Measurements from ENCODE around the gene CCDC24. TPM values are rescaled to one million over a fixed set of nuclear protein-coding genes. Genes with fewer than 3 reads are reported as not detected.

CCDC24 gene
- total RNA-seq, 2 donors from 2014 or later = 4.5 to 24.0 TPM

- no peaks in the 10 kb centered on the region for H3K9me3 ChIP-seq
- peaks cover 7 to 26% of the 10 kb centered on the region in 2 donors for H3K4me1 ChIP-seq (ENCODE audit: control insufficient read depth in 1 of 2, low read depth in 2 of 2)
- peak; percentile 96 for ATAC-seq (ENCODE audit: insufficient number of reproducible peaks, low FRiP score, low read depth)
- H3K4me3 ChIP-seq = peak within 1 kb of the TSS; percentile 85
- H3K36me3 ChIP-seq = peaks cover 6% of the 10 kb centered on the region
- DNase-seq (ENCODE audit: low spot score) = peak; percentile 96
- H3K27me3 ChIP-seq (replicated peaks; ENCODE audit: insufficient read depth) = no peaks in the 10 kb centered on the region
- H3K27ac ChIP-seq = no peak within 1 kb of the TSS
- TF ChIP-seq CTCF (IDR thresholded peaks at IDR 0.05) = peak; percentile 55
Observed at GRCh38 chr1:43969746-43970466, 21.5 kb upstream of the CCDC24 start, which contains the start of gene DPH2. Gene DPH2 (plus strand): TSS chr1:43970010. CDS start chr1:43970176, 166 bp downstream.

- ATAC-seq (ENCODE audit: insufficient number of reproducible peaks, low FRiP score, low read depth) (no peak), DNase-seq (ENCODE audit: low spot score) (no peak)
- Histone ChIP-seq H3K4me3 (peak overlapping the region; percentile 85), H3K36me3 (peaks cover 6% of the 10 kb centered on the region), H3K27ac (no peak overlapping the region), H3K4me1 (ENCODE audit: control insufficient read depth in 1 of 2, low read depth in 2 of 2) (peaks cover 8 to 28% of the 10 kb centered on the region in 2 donors), H3K27me3 (replicated peaks; ENCODE audit: insufficient read depth) (no peaks in the 10 kb centered on the region), H3K9me3 (no peaks in the 10 kb centered on the region)
- TF ChIP-seq CTCF (IDR thresholded peaks at IDR 0.05) = no peak
Observed at GRCh38 chr1:43970502-43970901, 20.9 kb upstream of the CCDC24 start.

GRCh38 chr1:43970911-43971310 is 20.5 kb upstream of the CCDC24 start:
- Histone ChIP-seq H3K27ac (no peak overlapping the region), H3K27me3 (replicated peaks; ENCODE audit: insufficient read depth) (no peaks in the 10 kb centered on the region), H3K9me3 (no peaks in the 10 kb centered on the region), H3K4me3 (no peak overlapping the region), H3K36me3 (peaks cover 6% of the 10 kb centered on the region), H3K4me1 (ENCODE audit: control insufficient read depth in 1 of 2, low read depth in 2 of 2) (peaks cover 12 to 32% of the 10 kb centered on the region in 2 donors)
- ATAC-seq (ENCODE audit: insufficient number of reproducible peaks, low FRiP score, low read depth) = no peak
- TF ChIP-seq CTCF (IDR thresholded peaks at IDR 0.05) = no peak
- no peak for DNase-seq (ENCODE audit: low spot score)

- no peak for TF ChIP-seq CTCF (IDR thresholded peaks at IDR 0.05)
- H3K9me3 ChIP-seq = no peaks in the 10 kb centered on the region
- no peak overlapping the region for H3K4me3 ChIP-seq
- H3K36me3 ChIP-seq = peaks cover 7% of the 10 kb centered on the region
- no peak overlapping the region for H3K27ac ChIP-seq
- peaks cover 17 to 38% of the 10 kb centered on the region in 2 donors for H3K4me1 ChIP-seq (ENCODE audit: control insufficient read depth in 1 of 2, low read depth in 2 of 2)
- no peak for ATAC-seq (ENCODE audit: insufficient number of reproducible peaks, low FRiP score, low read depth)
- H3K27me3 ChIP-seq (replicated peaks; ENCODE audit: insufficient read depth) = no peaks in the 10 kb centered on the region
- DNase-seq (ENCODE audit: low spot score) = no peak
Observed at GRCh38 chr1:43971336-43971980, 19.9 kb upstream of the CCDC24 start.

GRCh38 chr1:43973981-43974442 is 17.4 kb upstream of the CCDC24 start:
- no peaks in the 10 kb centered on the region for H3K9me3 ChIP-seq
- no peak for ATAC-seq (ENCODE audit: insufficient number of reproducible peaks, low FRiP score, low read depth)
- H3K27me3 ChIP-seq (replicated peaks; ENCODE audit: insufficient read depth) = no peaks in the 10 kb centered on the region
- H3K4me3 ChIP-seq = peak overlapping the region; percentile 85
- DNase-seq (ENCODE audit: low spot score) = no peak
- peaks cover 31 to 60% of the 10 kb centered on the region in 2 donors for H3K4me1 ChIP-seq (ENCODE audit: control insufficient read depth in 1 of 2, low read depth in 2 of 2)
- no peak for TF ChIP-seq CTCF (IDR thresholded peaks at IDR 0.05)
- H3K27ac ChIP-seq = peak overlapping the region; percentile 77 to 86
- peaks cover 17% of the 10 kb centered on the region for H3K36me3 ChIP-seq

Measured in thoracic aorta (tissue), 2 donors.